Osteocyte (in vitro differentiated cells): ENCODE data around the gene SPA17. TPM values are rescaled to one million over a fixed set of nuclear protein-coding genes. Genes with fewer than 3 reads are reported as not detected.

Experiments used
- DNase-seq: peaks from one replicate; pipeline ENCODE4 v3.0.0; 2021; ENCODE audit warnings: mixed read lengths; ENCODE audit not compliant: unreplicated experiment; ENCODE audit errors: extremely low spot score
- H3K27ac Mint-ChIP-seq: one replicate; pipeline ENCODE4 v1.8.0; 2021; ENCODE audit warnings: mild to moderate bottlenecking, mixed read lengths; ENCODE audit not compliant: unreplicated experiment
- H3K27me3 Mint-ChIP-seq: one replicate; pipeline ENCODE4 v1.8.0; 2021; ENCODE audit warnings: mixed read lengths; ENCODE audit not compliant: unreplicated experiment
- H3K36me3 Mint-ChIP-seq: one replicate; pipeline ENCODE4 v1.8.0; 2021; ENCODE audit warnings: mixed read lengths; ENCODE audit not compliant: unreplicated experiment
- H3K4me1 Mint-ChIP-seq: one replicate; pipeline ENCODE4 v1.8.0; 2021; ENCODE audit warnings: mixed read lengths; ENCODE audit not compliant: unreplicated experiment
- H3K4me3 Mint-ChIP-seq: one replicate; pipeline ENCODE4 v1.8.0; 2021; ENCODE audit warnings: mild to moderate bottlenecking, moderate library complexity, mixed read lengths; ENCODE audit not compliant: unreplicated experiment
- H3K9me3 Mint-ChIP-seq: one replicate; pipeline ENCODE4 v1.8.0; 2021; ENCODE audit warnings: mixed read lengths; ENCODE audit not compliant: unreplicated experiment
- CTCF ChIP-seq: fragments of 200-600 bp; sonication (generic); IDR thresholded peaks from 2 replicates; pipeline ENCODE4 v1.5.0; 2021; ENCODE audit warnings: antibody characterized with exemption, mild to moderate bottlenecking, moderate library complexity
- total RNA-seq: library from RNA; stranded (reverse); gene quantifications from 2 replicates; pipeline ENCODE4 v1.2.1, GENCODE V29; 2021

Gene SPA17
- total RNA-seq, 1 donor from 2014 or later: 3.7 TPM

- Mint-ChIP-seq H3K27me3 (no peaks in the 10 kb centered on the region), H3K4me3 (no peak overlapping the region), H3K9me3 (peaks cover 13% of the 10 kb centered on the region), H3K36me3 (peaks cover 5% of the 10 kb centered on the region), H3K27ac (no peak overlapping the region), H3K4me1 (peaks cover 5% of the 10 kb centered on the region)
- no peak for DNase-seq
- TF ChIP-seq CTCF: no peak
Observed at GRCh38 chr11:124678416-124678815, 4.7 kb downstream of the SPA17 start.

- H3K4me3 Mint-ChIP-seq: no peak overlapping the region
- no peak for DNase-seq
- peaks cover 15% of the 10 kb centered on the region for H3K9me3 Mint-ChIP-seq
- H3K27me3 Mint-ChIP-seq: no peaks in the 10 kb centered on the region
- H3K36me3 Mint-ChIP-seq: peaks cover 5% of the 10 kb centered on the region
- TF ChIP-seq CTCF: no peak
- H3K27ac Mint-ChIP-seq: no peak overlapping the region
- H3K4me1 Mint-ChIP-seq: no peaks in the 10 kb centered on the region
Observed at GRCh38 chr11:124681421-124681820, 7.7 kb downstream of the SPA17 start.

- no peaks in the 10 kb centered on the region for H3K27me3 Mint-ChIP-seq
- H3K27ac Mint-ChIP-seq: no peak overlapping the region
- H3K4me1 Mint-ChIP-seq: no peaks in the 10 kb centered on the region
- H3K9me3 Mint-ChIP-seq: peaks cover 24% of the 10 kb centered on the region
- H3K36me3 Mint-ChIP-seq: peaks cover 5% of the 10 kb centered on the region
- no peak for TF ChIP-seq CTCF
- H3K4me3 Mint-ChIP-seq: no peak overlapping the region
- DNase-seq: no peak
Observed at GRCh38 chr11:124682443-124682842, 8.7 kb downstream of the SPA17 start.

- no peak for DNase-seq
- no peaks in the 10 kb centered on the region for H3K36me3 Mint-ChIP-seq
- H3K9me3 Mint-ChIP-seq: peaks cover 4% of the 10 kb centered on the region
- H3K27me3 Mint-ChIP-seq: peaks cover 6% of the 10 kb centered on the region
- TF ChIP-seq CTCF: no peak
- H3K4me1 Mint-ChIP-seq: no peaks in the 10 kb centered on the region
- no peak overlapping the region for H3K4me3 Mint-ChIP-seq
- no peak overlapping the region for H3K27ac Mint-ChIP-seq
Observed at GRCh38 chr11:124693142-124693541, 19.4 kb downstream of the SPA17 start.

GRCh38 chr11:124699547-124699946, 25.8 kb downstream of the SPA17 start:
- Mint-ChIP-seq H3K9me3 (peaks cover 5% of the 10 kb centered on the region), H3K27ac (no peak overlapping the region), H3K4me3 (no peak overlapping the region), H3K4me1 (no peaks in the 10 kb centered on the region), H3K36me3 (no peaks in the 10 kb centered on the region), H3K27me3 (peaks cover 33% of the 10 kb centered on the region)
- no peak for TF ChIP-seq CTCF
- DNase-seq: no peak
